Spleen (tissue), 7 donors: ENCODE results near the gene RTP2.

Experiments used
- POLR2A ChIP-seq, 3 donors: fragments of 450-650 bp; IDR thresholded peaks; one replicate each; pipeline ENCODE4 v1.5.1; 2017; ENCODE audit warnings: antibody characterized with exemption in 3 of 3, mild to moderate bottlenecking in 1 of 3
- POLR2AphosphoS5 ChIP-seq, 3 donors: sonication (generic); formaldehyde crosslinking; IDR thresholded peaks; one replicate each; pipeline ENCODE4 v1.5.1; 2017; ENCODE audit warnings: antibody characterized with exemption in 3 of 3
- TF ChIP-seq, protein P1 (sequence below), 11 experiments: fragments of 200-600 bp in 7 of 11; fragments of 450-650 bp in 4 of 11; sonication (generic) in 4 of 11; IDR thresholded peaks in 8 of 11; conservative IDR thresholded peaks in 3 of 11; 1 replicate in 7 of 11; 2 replicates in 4 of 11; pipeline versions ENCODE4 v1.4.0 to v1.8.0; 2016 to 2021; ENCODE audit warnings: antibody characterized with exemption in 11 of 11, inconsistent platforms in 4 of 11, mild to moderate bottlenecking in 1 of 11
- donor health status: DM: no; HTN: no; CAD: no; lungs with moderate emphysema.
- donor health status: DM: no; HTN: no; CAD: no.
- donor health status: DM: no; HTN: no; CAD: no.

DNA sequence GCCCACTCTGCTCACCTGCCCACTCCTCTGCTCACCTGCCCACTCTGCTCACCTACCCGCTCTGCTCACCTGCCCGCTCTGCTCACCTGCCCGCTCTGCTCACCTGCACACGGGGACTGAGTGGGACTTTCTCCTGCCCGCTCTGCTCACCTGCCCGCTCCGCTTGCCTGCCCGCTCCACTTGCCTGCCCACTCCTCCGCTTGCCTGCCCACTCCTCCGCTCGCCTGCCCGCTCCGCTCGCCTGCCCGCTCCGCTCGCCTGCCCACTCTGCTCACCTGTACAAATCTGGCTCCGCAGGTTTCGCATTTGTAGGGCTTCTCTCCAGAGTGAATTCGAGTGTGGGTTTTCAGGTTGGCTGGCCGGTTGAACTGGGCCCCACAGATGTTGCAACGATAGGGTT is 22.9 kb upstream of the RTP2 start:
- TF ChIP-seq POLR2AphosphoS5 (IDR thresholded peaks at IDR 0.05) (no peak), POLR2A (IDR thresholded peaks at IDR 0.05) (no peak)
- TF ChIP-seq, protein P1, sequence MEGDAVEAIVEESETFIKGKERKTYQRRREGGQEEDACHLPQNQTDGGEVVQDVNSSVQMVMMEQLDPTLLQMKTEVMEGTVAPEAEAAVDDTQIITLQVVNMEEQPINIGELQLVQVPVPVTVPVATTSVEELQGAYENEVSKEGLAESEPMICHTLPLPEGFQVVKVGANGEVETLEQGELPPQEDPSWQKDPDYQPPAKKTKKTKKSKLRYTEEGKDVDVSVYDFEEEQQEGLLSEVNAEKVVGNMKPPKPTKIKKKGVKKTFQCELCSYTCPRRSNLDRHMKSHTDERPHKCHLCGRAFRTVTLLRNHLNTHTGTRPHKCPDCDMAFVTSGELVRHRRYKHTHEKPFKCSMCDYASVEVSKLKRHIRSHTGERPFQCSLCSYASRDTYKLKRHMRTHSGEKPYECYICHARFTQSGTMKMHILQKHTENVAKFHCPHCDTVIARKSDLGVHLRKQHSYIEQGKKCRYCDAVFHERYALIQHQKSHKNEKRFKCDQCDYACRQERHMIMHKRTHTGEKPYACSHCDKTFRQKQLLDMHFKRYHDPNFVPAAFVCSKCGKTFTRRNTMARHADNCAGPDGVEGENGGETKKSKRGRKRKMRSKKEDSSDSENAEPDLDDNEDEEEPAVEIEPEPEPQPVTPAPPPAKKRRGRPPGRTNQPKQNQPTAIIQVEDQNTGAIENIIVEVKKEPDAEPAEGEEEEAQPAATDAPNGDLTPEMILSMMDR (IDR thresholded peaks at IDR 0.05 in 8 of 11, conservative IDR thresholded peaks at IDR 0.05 in 3 of 11) = no peak
